Measurements from ENCODE around the gene YPEL1. TPM values are rescaled to one million over a fixed set of nuclear protein-coding genes. Genes with fewer than 3 reads are reported as not detected.

YPEL1 gene
- total RNA-seq, 4 donors from 2014 or later, result 6.3 to 43.1 (median 16.5) TPM

DNA sequence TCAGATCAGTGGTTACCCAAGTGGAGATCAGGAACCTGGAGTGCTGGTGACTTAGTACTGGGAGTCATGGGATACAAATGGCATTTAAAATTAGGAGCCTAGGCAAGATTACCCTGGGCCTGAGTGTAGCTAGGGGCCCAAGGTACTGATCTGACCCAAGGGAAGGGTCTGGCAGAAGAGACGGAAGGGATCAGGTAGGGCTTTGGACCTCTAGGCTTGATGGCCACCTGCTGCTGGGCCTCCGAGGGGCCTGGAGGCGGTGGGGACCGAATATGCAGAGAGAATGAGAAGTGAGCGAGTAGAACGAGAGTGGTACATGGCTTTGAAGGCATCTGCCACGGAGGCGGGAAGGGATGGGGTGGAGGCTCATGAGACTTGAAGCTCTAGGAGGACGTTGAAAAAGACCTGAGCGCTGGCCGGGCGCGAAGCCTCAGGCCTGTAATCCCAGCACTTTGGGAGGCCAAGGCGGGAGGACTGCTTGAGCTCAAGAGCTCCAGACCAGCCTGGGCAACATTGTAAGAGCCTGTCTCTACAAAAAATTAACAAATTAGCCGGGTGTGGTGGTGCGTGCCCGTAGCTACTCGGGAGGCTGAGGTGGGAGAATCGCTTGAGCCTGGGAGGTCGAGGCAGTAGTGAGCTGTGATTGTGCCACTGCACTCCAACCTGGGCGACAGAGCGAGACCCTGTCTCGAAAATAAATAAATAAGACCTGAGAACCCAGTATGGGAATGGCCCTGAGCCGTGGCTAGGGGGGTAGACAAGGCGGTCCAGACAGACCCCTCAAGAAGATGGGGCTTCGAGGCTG lies 70.3 kb downstream of the YPEL1 start:
- H3K36me3 ChIP-seq, result peaks cover 0 to 10% (median 0%) of the 10 kb centered on the region in 3 donors
- peak overlapping the region; percentile 58 to 80 (median 68) for H3K4me3 ChIP-seq
- WGBS, 2 donors, result 71 to 76% methylated on average over 26 of the region's 26 CpGs
- peak overlapping the region; percentile 64 to 93 (median 89) for H3K27ac ChIP-seq
- H3K27me3 ChIP-seq, result no peaks in the 10 kb centered on the region
- no peak for DNase-seq (ENCODE audit: low spot score in 2 of 2)
- H3K9me3 ChIP-seq, result no peaks in the 10 kb centered on the region
- TF ChIP-seq, protein P1, sequence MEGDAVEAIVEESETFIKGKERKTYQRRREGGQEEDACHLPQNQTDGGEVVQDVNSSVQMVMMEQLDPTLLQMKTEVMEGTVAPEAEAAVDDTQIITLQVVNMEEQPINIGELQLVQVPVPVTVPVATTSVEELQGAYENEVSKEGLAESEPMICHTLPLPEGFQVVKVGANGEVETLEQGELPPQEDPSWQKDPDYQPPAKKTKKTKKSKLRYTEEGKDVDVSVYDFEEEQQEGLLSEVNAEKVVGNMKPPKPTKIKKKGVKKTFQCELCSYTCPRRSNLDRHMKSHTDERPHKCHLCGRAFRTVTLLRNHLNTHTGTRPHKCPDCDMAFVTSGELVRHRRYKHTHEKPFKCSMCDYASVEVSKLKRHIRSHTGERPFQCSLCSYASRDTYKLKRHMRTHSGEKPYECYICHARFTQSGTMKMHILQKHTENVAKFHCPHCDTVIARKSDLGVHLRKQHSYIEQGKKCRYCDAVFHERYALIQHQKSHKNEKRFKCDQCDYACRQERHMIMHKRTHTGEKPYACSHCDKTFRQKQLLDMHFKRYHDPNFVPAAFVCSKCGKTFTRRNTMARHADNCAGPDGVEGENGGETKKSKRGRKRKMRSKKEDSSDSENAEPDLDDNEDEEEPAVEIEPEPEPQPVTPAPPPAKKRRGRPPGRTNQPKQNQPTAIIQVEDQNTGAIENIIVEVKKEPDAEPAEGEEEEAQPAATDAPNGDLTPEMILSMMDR (IDR thresholded peaks at IDR 0.05), result no peak
- no peak for TF ChIP-seq EP300 (IDR thresholded peaks at IDR 0.05)
- H3K4me1 ChIP-seq, result peaks cover 0 to 21% (median 9%) of the 10 kb centered on the region in 4 donors

DNA sequence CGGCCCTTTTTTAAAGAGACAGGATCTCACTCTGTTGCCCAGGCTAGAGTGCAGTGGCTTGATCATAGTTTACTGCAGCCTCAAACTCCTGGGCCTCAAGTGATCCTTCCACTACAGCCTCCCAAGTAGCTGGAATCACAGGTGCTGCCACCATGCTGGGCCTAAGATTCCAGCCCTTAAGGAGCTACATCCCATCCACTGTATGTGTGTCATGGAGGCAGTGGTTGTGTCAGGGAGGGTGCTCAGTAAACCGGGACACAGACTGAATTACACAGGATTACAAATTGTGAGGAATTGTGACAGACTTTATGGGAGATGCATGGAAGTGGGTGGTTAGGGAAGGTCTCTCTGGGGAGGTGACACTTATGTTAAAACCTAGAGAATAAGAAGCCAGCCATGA lies 71.9 kb downstream of the YPEL1 start:
- Histone ChIP-seq H3K9me3 (no peaks in the 10 kb centered on the region), H3K27me3 (no peaks in the 10 kb centered on the region), H3K27ac (no peak overlapping the region), H3K4me3 (no peak overlapping the region), H3K36me3 (no peaks in the 10 kb centered on the region), H3K4me1 (peaks cover 0 to 21% (median 9%) of the 10 kb centered on the region in 4 donors)
- TF ChIP-seq POLR2A (IDR thresholded peaks at IDR 0.05), result no peak
- no peak for DNase-seq (ENCODE audit: low spot score in 2 of 2)
- WGBS, 2 donors, result 94 to 95% methylated on average over 2 of the region's 2 CpGs

DNA sequence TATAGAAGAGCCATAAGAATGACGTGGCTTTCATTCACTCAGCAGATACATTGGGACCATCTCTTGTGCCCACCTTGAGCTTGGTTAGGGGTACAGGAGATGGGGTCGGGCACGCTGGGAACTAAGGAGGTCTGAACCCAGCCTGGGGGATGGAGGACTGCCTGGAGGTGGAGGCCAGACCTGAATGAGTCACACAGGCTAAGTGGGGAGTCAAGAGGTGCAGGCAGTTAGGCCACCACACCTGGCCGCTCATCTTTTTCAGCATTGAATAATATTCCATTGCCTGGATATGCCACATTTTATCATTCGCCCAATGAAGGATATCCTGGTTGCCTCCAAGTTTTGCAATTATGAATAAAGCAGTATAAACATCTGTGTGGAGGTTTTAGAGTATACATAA lies 73.6 kb downstream of the YPEL1 start:
- Histone ChIP-seq H3K9me3 (no peaks in the 10 kb centered on the region), H3K27me3 (peaks cover 0 to 14% of the 10 kb centered on the region in 2 donors), H3K36me3 (no peaks in the 10 kb centered on the region), H3K27ac (no peak overlapping the region), H3K4me1 (peaks cover 0 to 26% (median 8%) of the 10 kb centered on the region in 4 donors), H3K4me3 (no peak overlapping the region)
- TF ChIP-seq EP300 (IDR thresholded peaks at IDR 0.05) (no peak), POLR2A (IDR thresholded peaks at IDR 0.05) (no peak)
- TF ChIP-seq, protein P1 (IDR thresholded peaks at IDR 0.05), result no peak
- no peak for DNase-seq (ENCODE audit: low spot score in 2 of 2)
- WGBS, 2 donors, result 92 to 93% methylated on average over 5 of the region's 5 CpGs

DNA sequence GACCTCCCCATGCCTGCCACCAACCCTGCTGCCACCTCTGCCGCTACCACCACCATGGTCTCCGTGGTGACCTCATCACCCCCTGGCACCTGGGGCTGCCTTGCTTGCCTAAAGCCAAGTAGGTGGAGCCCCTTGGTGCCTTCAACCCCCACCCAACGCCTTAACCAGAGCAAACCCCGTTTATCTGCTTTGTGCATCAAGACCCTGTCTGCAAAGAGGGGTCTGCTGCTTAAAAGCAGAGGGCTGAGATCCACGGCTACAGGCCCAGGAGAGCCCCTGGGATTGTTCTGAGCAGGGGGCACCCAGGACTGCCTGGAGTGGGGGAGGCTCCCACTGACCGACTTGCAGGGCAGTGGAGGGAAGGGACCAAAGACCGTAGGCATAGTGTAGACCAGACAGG lies 74.7 kb downstream of the YPEL1 start:
- 78 to 83% methylated on average over 6 to 7 of the region's 7 CpGs for WGBS, 2 donors
- Histone ChIP-seq H3K36me3 (no peaks in the 10 kb centered on the region), H3K27me3 (peaks cover 0 to 18% of the 10 kb centered on the region in 2 donors), H3K4me1 (peaks cover 0 to 21% (median 3%) of the 10 kb centered on the region in 4 donors), H3K4me3 (no peak overlapping the region), H3K27ac (no peak overlapping the region), H3K9me3 (no peaks in the 10 kb centered on the region)
- DNase-seq (ENCODE audit: low spot score in 2 of 2), result no peak
- no peak for TF ChIP-seq EP300 (IDR thresholded peaks at IDR 0.05)
- TF ChIP-seq, protein P1 (IDR thresholded peaks at IDR 0.05), result no peak
- TF ChIP-seq POLR2A (IDR thresholded peaks at IDR 0.05), result no peak

DNA sequence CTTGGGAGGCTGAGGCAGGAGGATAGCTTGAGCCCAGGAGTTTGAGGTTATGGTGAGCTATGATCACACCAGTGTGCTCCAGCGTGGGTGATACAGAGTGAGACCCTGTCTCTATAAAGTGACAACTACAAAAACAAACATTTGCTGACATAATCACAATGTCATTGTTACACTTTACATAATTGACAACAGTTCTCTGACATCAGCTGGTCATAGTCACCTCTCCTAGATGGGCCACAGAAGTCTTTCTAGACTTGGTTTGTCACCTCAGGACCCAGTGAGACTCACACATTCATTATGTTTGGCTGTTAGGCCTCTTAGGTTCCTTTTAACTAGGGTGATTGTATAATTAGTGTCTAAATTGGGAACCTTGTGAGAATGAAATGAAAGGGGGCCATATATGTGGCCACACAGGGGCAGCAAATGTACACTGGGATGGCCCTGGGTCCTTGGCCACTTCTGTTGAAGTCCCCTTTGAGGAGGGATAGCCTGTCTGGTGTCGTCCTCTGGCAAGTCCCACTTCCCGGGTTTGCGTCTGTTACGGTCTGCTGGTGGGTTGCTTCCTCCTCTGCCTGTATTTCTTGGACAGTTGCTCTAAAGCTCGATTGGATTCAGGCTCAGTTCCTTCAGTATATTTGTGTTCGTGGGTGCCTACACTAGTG lies 75.6 kb downstream of the YPEL1 start:
- WGBS, 2 donors, result 76 to 85% methylated on average over 3 to 7 of the region's 7 CpGs
- TF ChIP-seq EP300 (IDR thresholded peaks at IDR 0.05), result no peak
- TF ChIP-seq, protein P1 (IDR thresholded peaks at IDR 0.05), result no peak
- TF ChIP-seq POLR2A (IDR thresholded peaks at IDR 0.05), result no peak
- peaks cover 0 to 15% (median 3%) of the 10 kb centered on the region in 4 donors for H3K4me1 ChIP-seq

More for the DNA sequence above, 75.6 kb downstream of the YPEL1 start:
- Histone ChIP-seq H3K4me3 (no peak overlapping the region), H3K27me3 (peaks cover 0 to 18% of the 10 kb centered on the region in 2 donors), H3K27ac (no peak overlapping the region), H3K36me3 (no peaks in the 10 kb centered on the region), H3K9me3 (no peaks in the 10 kb centered on the region)
- no peak for DNase-seq (ENCODE audit: low spot score in 2 of 2)
